GM12878 (cell line): ENCODE results near the gene THAP2. TPM values are rescaled to one million over a fixed set of nuclear protein-coding genes. Genes with fewer than 3 reads are reported as not detected.
"Not testable (repeated sequence)": the region's sequence is repeated elsewhere in the genome, so short reads cannot be mapped to it uniquely, and the experiment has no call there.

ENCODE experiments used
- ATAC-seq: fragments of 200-7000 bp; cut with Tn5 transposase; 3 replicates; pipeline ENCODE4 v1.9.1; 2020; ENCODE audit warnings: mild to moderate bottlenecking, moderate library complexity
- BruUV-seq: library from RNA; stranded (reverse); fragments of 400-500 nt; replicated peaks from 2 replicates; lab custom pipeline; 2021; lab: Mats Ljungman, UMichigan
- CTCF ChIA-PET: fragments of 300-600 bp; sonication (Branson Sonifier 250); formaldehyde crosslinking; extraction: SDS; loops from one replicate; lab custom pipeline; 2021; ENCODE audit warnings: inconsistent platforms; lab: Yijun Ruan, JAX
- POLR2A ChIA-PET: fragments of 350-600 bp; formaldehyde crosslinking; extraction: SDS; loops from one replicate; lab custom pipeline; 2021; ENCODE audit warnings: inconsistent platforms; lab: Charles Lee
- RAD21 ChIA-PET: fragments of 300-600 bp; sonication (Branson Sonifier 250); formaldehyde crosslinking; loops from one replicate; lab custom pipeline; 2023; ENCODE audit warnings: antibody characterized with exemption; ENCODE audit not compliant: unreplicated experiment; lab: Charles Lee
- SMC1A ChIA-PET: fragments of 300-600 bp; sonication (Branson Sonifier 250); formaldehyde crosslinking; loops from one replicate; lab custom pipeline; 2023; ENCODE audit not compliant: unreplicated experiment, uncharacterized antibody; lab: Charles Lee
- DNase-seq: peaks from one replicate; pipeline ENCODE4 v3.0.0-alpha.2; 2011; ENCODE audit warnings: low read depth, low spot score
- FAIRE-seq: peaks from 3 replicates; lab custom pipeline; 2011; peaks lifted over from hg19 to GRCh38; lab: Jason Lieb, UNC
- H2AFZ ChIP-seq: 2 replicates; pipeline ENCODE4 v1.6.0; 2011; ENCODE audit warnings: low read depth, low read length, control low read depth; ENCODE audit not compliant: control insufficient read depth
- H3K27ac ChIP-seq: 2 replicates; pipeline ENCODE4 v1.5.1; 2011; ENCODE audit warnings: control low read depth; ENCODE audit not compliant: control insufficient read depth, insufficient read depth
- H3K27me3 ChIP-seq, 2 experiments: replicated peaks in 1 of 2; 2 replicates each; pipeline versions ENCODE4 v1.6.0 to v1.6.1; 2011; ENCODE audit warnings: low read length in 1 of 2; ENCODE audit not compliant: control insufficient read depth in 2 of 2, insufficient read depth in 2 of 2
- H3K36me3 ChIP-seq, 2 experiments: 2 replicates each; pipeline ENCODE4 v1.5.1; 2011; ENCODE audit warnings: low read length in 1 of 2; ENCODE audit not compliant: control insufficient read depth in 2 of 2, insufficient read depth in 2 of 2
- H3K4me1 ChIP-seq: 2 replicates; pipeline ENCODE4 v1.6.1; 2011; ENCODE audit warnings: mild to moderate bottlenecking, low read length, moderate library complexity, mixed read lengths; ENCODE audit not compliant: control insufficient read depth, insufficient read depth
- H3K4me2 ChIP-seq: 2 replicates; pipeline ENCODE4 v1.6.0; 2011; ENCODE audit warnings: control low read depth; ENCODE audit not compliant: control insufficient read depth, insufficient read depth
- H3K4me3 ChIP-seq: fragments of 200-600 bp; sonication (generic); 2 replicates; pipeline ENCODE4 v1.5.1; 2016
- H3K79me2 ChIP-seq: 2 replicates; pipeline ENCODE4 v1.6.0; 2011; ENCODE audit warnings: low read length; ENCODE audit not compliant: control insufficient read depth, insufficient read depth
- H3K9ac ChIP-seq: 2 replicates; pipeline ENCODE4 v1.8.0; 2011; ENCODE audit warnings: low read length, control low read depth, mixed read lengths; ENCODE audit not compliant: control insufficient read depth, insufficient read depth
- H3K9me3 ChIP-seq: replicated peaks from 3 replicates; pipeline ENCODE4 v1.5.1; 2011; ENCODE audit warnings: mild to moderate bottlenecking, low read length; ENCODE audit not compliant: control insufficient read depth, insufficient read depth
- H4K20me1 ChIP-seq: 2 replicates; pipeline ENCODE4 v1.6.0; 2011; ENCODE audit not compliant: control insufficient read depth, insufficient read depth
- HDGF ChIP-seq: fragments of 450-650 bp; IDR thresholded peaks from 2 replicates; pipeline ENCODE4 v1.6.1; 2016; ENCODE audit warnings: antibody characterized with exemption
- IRF4 ChIP-seq: IDR thresholded peaks from 2 replicates; pipeline ENCODE4 v1.6.1; 2011; ENCODE audit warnings: low read depth, low read length
- NR2C1 ChIP-seq: fragments of 450-650 bp; IDR thresholded peaks from 2 replicates; pipeline ENCODE4 v1.6.1; 2017; ENCODE audit warnings: antibody characterized with exemption, mild to moderate bottlenecking, moderate library complexity
- RBBP5 ChIP-seq: fragments of 200-600 bp; sonication (generic); conservative IDR thresholded peaks from 2 replicates; pipeline ENCODE4 v1.6.1; 2016
- YBX1 ChIP-seq: fragments of 450-650 bp; IDR thresholded peaks from 2 replicates; pipeline ENCODE4 v1.6.1; 2016; ENCODE audit warnings: antibody characterized with exemption
- WGBS: methylation state at CpG from one replicate; pipeline ENCODE4 v1.1.6; 2016; ENCODE audit warnings: low lambda C conversion rate; ENCODE audit not compliant: insufficient replicate concordance, insufficient coverage; ENCODE audit errors: missing lambda C conversion rate; 5-methylcytosine and 5-hydroxymethylcytosine counted together
- in situ Hi-C: fragments of 300-500 bp; cut with MboI; formaldehyde crosslinking; loops from 9 replicates; pipeline ENCODE4 v1.14.3; 2018; ENCODE audit warnings: mixed read lengths
- intact Hi-C: fragments of 100-400 bp; cut with micrococcal nuclease; formaldehyde crosslinking; loops from one replicate; pipeline ENCODE4 v1.14.2; 2022; ENCODE audit not compliant: unreplicated experiment
- polyA plus RNA-seq, 11 experiments: library from polyadenylated mRNA; depleted of rRNA in 4 of 11; unstranded in 6 of 11; stranded (reverse) in 5 of 11; fragments of >200 nt; fragmentation: Nextera tagmentation in 4 of 11; fragmentation: Illumina TruSeq in 1 of 11; extraction: Ambion mirVana in 4 of 11; extraction: Trizol in 1 of 11; gene quantifications; 1 replicate in 1 of 11; 2 replicates in 10 of 11; pipeline versions ENCODE4 v1.2.1 to v1.2.3, GENCODE V29; 2011 to 2016; ENCODE audit warnings: inconsistent platforms in 2 of 11, missing spikeins in 2 of 11, low read depth in 1 of 11
- total RNA-seq, 4 experiments: library from RNA; depleted of rRNA in 3 of 4; stranded (reverse); fragments of >200 nt in 3 of 4; fragmentation: Illumina TruSeq in 1 of 4; extraction: Trizol in 1 of 4; gene quantifications; 2 replicates each; pipeline versions ENCODE4 v1.2.1 to v1.2.3, GENCODE V29; 2013 to 2021
- TF ChIP-seq, protein P1 (sequence below): fragments of 450-650 bp; IDR thresholded peaks from 2 replicates; pipeline ENCODE4 v1.6.1; 2017; ENCODE audit warnings: antibody characterized with exemption, mild to moderate bottlenecking, moderate library complexity
- TF ChIP-seq, protein P2 (sequence below): IDR thresholded peaks from 2 replicates; pipeline ENCODE4 v1.6.1; 2012; ENCODE audit warnings: low read length, inconsistent platforms

Gene THAP2
- total and polyA plus RNA-seq, 10 of the 15 experiments (the other 5 are each of a cell fraction or from before 2014, with no cell fraction given): 4.1 to 18.0 (median 7.3) TPM

DNA sequence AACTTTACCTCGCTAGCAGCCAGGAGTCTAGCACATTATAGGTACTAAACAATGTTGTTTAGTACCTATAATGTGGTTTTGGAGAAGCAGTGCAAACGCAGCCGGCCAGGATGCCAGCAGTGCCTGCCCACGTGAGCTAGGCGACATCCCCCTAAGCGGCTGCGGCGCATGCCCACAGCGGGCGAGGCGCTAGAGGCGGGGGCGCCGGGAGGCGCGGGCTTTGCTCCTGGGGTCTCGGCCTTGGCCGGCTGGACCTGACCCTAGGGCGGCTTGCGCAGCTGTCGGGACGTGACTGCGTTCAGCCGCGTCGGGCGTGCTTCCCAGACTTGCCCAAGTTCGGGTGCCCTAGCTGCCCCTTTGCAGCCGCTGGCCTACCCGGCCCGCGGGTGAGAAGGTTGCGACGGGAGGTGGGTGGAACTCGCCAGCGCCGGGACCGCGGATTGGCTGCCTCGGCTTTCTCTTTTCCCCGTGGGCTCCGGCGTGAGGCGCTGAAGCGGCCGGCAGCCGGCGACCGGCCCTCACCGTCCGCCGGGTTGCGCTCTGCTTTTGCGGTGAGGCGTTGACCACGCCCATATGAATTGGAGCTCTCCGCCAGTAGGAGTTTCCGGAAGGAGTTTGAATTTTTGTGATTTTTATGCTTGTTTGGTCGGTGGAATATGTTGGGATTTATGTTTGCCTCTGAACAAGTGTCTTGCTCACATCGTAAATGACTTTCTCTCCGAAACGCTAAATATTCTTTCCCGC is 22.0 kb downstream of the THAP2 start, which contains the start of gene TMEM19 (continued):
- TF ChIP-seq, protein P1, sequence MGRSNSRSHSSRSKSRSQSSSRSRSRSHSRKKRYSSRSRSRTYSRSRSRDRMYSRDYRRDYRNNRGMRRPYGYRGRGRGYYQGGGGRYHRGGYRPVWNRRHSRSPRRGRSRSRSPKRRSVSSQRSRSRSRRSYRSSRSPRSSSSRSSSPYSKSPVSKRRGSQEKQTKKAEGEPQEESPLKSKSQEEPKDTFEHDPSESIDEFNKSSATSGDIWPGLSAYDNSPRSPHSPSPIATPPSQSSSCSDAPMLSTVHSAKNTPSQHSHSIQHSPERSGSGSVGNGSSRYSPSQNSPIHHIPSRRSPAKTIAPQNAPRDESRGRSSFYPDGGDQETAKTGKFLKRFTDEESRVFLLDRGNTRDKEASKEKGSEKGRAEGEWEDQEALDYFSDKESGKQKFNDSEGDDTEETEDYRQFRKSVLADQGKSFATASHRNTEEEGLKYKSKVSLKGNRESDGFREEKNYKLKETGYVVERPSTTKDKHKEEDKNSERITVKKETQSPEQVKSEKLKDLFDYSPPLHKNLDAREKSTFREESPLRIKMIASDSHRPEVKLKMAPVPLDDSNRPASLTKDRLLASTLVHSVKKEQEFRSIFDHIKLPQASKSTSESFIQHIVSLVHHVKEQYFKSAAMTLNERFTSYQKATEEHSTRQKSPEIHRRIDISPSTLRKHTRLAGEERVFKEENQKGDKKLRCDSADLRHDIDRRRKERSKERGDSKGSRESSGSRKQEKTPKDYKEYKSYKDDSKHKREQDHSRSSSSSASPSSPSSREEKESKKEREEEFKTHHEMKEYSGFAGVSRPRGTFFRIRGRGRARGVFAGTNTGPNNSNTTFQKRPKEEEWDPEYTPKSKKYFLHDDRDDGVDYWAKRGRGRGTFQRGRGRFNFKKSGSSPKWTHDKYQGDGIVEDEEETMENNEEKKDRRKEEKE: no peak
- TF ChIP-seq NR2C1 (no peak), HDGF (peak; percentile 38; the same call in 1 of the 2 replicates), YBX1 (no peak)
- TF ChIP-seq, protein P2, sequence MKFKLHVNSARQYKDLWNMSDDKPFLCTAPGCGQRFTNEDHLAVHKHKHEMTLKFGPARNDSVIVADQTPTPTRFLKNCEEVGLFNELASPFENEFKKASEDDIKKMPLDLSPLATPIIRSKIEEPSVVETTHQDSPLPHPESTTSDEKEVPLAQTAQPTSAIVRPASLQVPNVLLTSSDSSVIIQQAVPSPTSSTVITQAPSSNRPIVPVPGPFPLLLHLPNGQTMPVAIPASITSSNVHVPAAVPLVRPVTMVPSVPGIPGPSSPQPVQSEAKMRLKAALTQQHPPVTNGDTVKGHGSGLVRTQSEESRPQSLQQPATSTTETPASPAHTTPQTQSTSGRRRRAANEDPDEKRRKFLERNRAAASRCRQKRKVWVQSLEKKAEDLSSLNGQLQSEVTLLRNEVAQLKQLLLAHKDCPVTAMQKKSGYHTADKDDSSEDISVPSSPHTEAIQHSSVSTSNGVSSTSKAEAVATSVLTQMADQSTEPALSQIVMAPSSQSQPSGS: no peak

DNA sequence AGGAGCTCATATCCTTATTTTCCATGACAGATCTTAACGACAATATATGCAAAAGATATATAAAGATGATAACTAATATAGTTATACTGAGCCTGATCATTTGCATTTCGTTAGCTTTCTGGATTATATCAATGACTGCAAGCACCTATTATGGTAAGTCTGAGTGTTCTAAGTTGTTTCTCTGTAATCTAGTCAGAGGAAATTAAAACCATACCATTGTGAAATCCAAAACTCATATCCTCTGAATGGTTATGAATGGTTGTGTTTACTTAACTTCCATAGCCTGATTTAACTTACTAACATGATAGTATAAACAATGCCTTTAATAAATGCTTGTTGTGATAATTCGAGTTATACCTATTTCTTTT is 22.5 kb downstream of the THAP2 start:
- DNase-seq (no peak), ATAC-seq (no peak), FAIRE-seq (no peak)
- CTCF ChIA-PET: interaction anchor here (0.7 to 6.7 kb wide), 23 partner anchors 9 to 272 kb away, joined by 3 to 131 read pairs (median 4); partner anchors contain the start of genes RAB21, THAP2 and ZFC3H1
- in situ Hi-C loops (no loop called here), intact Hi-C loops (loop anchor here (1.0 to 2.0 kb wide), 3 partner anchors 22 to 68 kb away; partner anchors contain the start of genes RAB21 and THAP2)
- no peaks in the 10 kb centered on the region for H4K20me1 ChIP-seq
- peaks cover 16% of the 10 kb centered on the region for H3K4me1 ChIP-seq
- RAD21 ChIA-PET: interaction anchor here (1.0 to 5.3 kb wide), 17 partner anchors 8 to 160 kb away, joined by 3 to 139 read pairs (median 5); partner anchors contain the start of genes RAB21, THAP2 and ZFC3H1
- TSS peak; percentile 86 for BruUV-seq
- peak overlapping the region; percentile 75 for H2AFZ ChIP-seq
- 0 out of 2 replicates have a peak, but pooled peaks have one; percentile 2 for TF ChIP-seq RBBP5
- TF ChIP-seq IRF4: no peak
- peak overlapping the region; percentile 70 for H3K4me3 ChIP-seq
- H3K27ac ChIP-seq: peak overlapping the region; percentile 77
- H3K36me3 ChIP-seq: no peaks in the 10 kb centered on the region; a peak in 1 of 4 replicates
- peak overlapping the region; percentile 78; the same call in 1 of the 2 replicates for H3K4me2 ChIP-seq
- peak overlapping the region; percentile 60 for H3K9ac ChIP-seq
- SMC1A ChIA-PET: interaction anchor here (0.7 to 4.6 kb wide), 20 partner anchors 9 to 272 kb away, joined by 3 to 117 read pairs (median 6); partner anchors contain the start of genes RAB21, THAP2 and ZFC3H1
- no peaks in the 10 kb centered on the region for H3K27me3 ChIP-seq
- H3K79me2 ChIP-seq: peaks cover 44% of the 10 kb centered on the region
- WGBS: 0% methylated on average over 3 of the region's 3 CpGs
- no peaks in the 10 kb centered on the region for H3K9me3 ChIP-seq
- POLR2A ChIA-PET: interaction anchor here (0.7 to 6.0 kb wide), 6 partner anchors 24 to 156 kb away, joined by 3 to 93 read pairs (median 12); partner anchors contain the start of genes RAB21, THAP2 and ZFC3H1

DNA sequence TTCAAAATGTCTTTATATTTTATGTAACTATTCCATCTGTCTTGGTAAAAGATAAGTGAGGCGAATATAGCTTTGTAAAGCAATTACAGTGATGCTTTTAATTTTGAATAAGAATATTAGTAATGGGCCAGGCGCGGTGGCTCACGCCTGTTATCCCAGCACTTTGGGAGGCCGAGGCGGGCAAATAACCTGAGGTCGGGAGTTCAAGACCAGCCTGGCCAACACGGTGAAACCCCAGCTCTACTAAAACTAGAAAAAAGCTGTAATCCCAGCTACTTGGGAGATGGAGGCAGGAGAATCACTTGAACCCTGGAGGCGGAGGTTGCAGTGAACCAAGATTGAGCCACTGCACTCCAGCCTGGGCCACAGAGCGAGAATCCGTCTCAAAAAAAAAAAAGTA is 23.1 kb downstream of the THAP2 start:
- POLR2A ChIA-PET: interaction anchor here (2.4 to 6.0 kb wide), 4 partner anchors 24 to 68 kb away, joined by 8 to 93 read pairs (median 19); partner anchors contain the start of genes RAB21, THAP2 and ZFC3H1
- peak overlapping the region; percentile 77 for H3K27ac ChIP-seq
- peak overlapping the region; percentile 70 for H3K4me3 ChIP-seq
- CTCF ChIA-PET: interaction anchor here (0.6 to 6.7 kb wide), 14 partner anchors 9 to 280 kb away, joined by 3 to 131 read pairs (median 6); partner anchors contain the start of genes RAB21, THAP2 and ZFC3H1
- FAIRE-seq, BruUV-seq, ATAC-seq, H3K27me3 ChIP-seq, H4K20me1 ChIP-seq, H3K9me3 ChIP-seq, H3K36me3 ChIP-seq, DNase-seq, in situ Hi-C loops, H2AFZ ChIP-seq: not testable (repeated sequence)
- peaks cover 21% of the 10 kb centered on the region for H3K4me1 ChIP-seq
- H3K79me2 ChIP-seq: peaks cover 49% of the 10 kb centered on the region
- H3K4me2 ChIP-seq: peak overlapping the region; percentile 78
- peak overlapping the region; percentile 60 for H3K9ac ChIP-seq
- RAD21 ChIA-PET: interaction anchor here (1.0 to 5.3 kb wide), 10 partner anchors 10 to 159 kb away, joined by 3 to 139 read pairs (median 6); partner anchors contain the start of genes RAB21, THAP2 and ZFC3H1
- intact Hi-C loops: loop anchor here (2.0 kb wide), 2 partner anchors 60 to 68 kb away; partner anchors contain the start of gene RAB21
- SMC1A ChIA-PET: interaction anchor here (1.0 to 4.6 kb wide), 16 partner anchors 8 to 272 kb away, joined by 3 to 117 read pairs (median 7); partner anchors contain the start of genes THAP2 and ZFC3H1
- 1% methylated on average over 11 of the region's 11 CpGs for WGBS
